AG09309 (cell line): Measurements from ENCODE around the gene MEGF6.

Experiments used
- DNase-seq: peaks from one replicate; pipeline ENCODE4 v3.0.0-alpha.2; 2010; ENCODE audit warnings: low read depth
- H3K4me3 ChIP-seq: 2 replicates; pipeline ENCODE4 v1.5.1; 2011; ENCODE audit warnings: mild to moderate bottlenecking, low read depth, low read length, moderate library complexity; ENCODE audit not compliant: control insufficient read depth
- CTCF ChIP-seq: IDR thresholded peaks from 2 replicates; pipeline ENCODE4 v1.5.1; 2011; ENCODE audit warnings: mild to moderate bottlenecking, low read depth, low read length, inconsistent platforms; ENCODE audit not compliant: insufficient read depth, control insufficient read depth; ENCODE audit errors: missing control alignments

The MEGF6 gene

GRCh38 chr1:3508757-3509415 lies 102.4 kb downstream of the MEGF6 start:
- DNase-seq = no peak
- no peak for TF ChIP-seq CTCF

GRCh38 chr1:3507636-3508275 lies 103.6 kb downstream of the MEGF6 start:
- TF ChIP-seq CTCF = no peak
- DNase-seq = no peak
- no peak overlapping the region for H3K4me3 ChIP-seq

More at GRCh38 chr1:3508757-3509415, 102.4 kb downstream of the MEGF6 start:
- no peak overlapping the region for H3K4me3 ChIP-seq

GRCh38 chr1:3506943-3507342 lies 104.4 kb downstream of the MEGF6 start:
- no peak overlapping the region for H3K4me3 ChIP-seq
- no peak for TF ChIP-seq CTCF
- no peak for DNase-seq

GRCh38 chr1:3506041-3506440 lies 105.3 kb downstream of the MEGF6 start:
- DNase-seq = no peak
- no peak overlapping the region for H3K4me3 ChIP-seq
- TF ChIP-seq CTCF = no peak

GRCh38 chr1:3505161-3505560 lies 106.1 kb downstream of the MEGF6 start:
- no peak overlapping the region for H3K4me3 ChIP-seq
- no peak for DNase-seq
- no peak for TF ChIP-seq CTCF

- H3K4me3 ChIP-seq = no peak overlapping the region
- TF ChIP-seq CTCF = no peak
- DNase-seq = no peak
These were observed 106.5 kb downstream of the MEGF6 start for GRCh38 chr1:3504822-3505153.
